GM12801 (cell line): Measurements from ENCODE around the gene TIFAB.

ENCODE experiments used
- TF ChIP-seq, protein P1 (sequence below): IDR thresholded peaks from one replicate; pipeline ENCODE4 v1.5.1; 2011; ENCODE audit warnings: control low read depth; ENCODE audit not compliant: insufficient read length; ENCODE audit errors: extremely low read depth

TIFAB gene

DNA sequence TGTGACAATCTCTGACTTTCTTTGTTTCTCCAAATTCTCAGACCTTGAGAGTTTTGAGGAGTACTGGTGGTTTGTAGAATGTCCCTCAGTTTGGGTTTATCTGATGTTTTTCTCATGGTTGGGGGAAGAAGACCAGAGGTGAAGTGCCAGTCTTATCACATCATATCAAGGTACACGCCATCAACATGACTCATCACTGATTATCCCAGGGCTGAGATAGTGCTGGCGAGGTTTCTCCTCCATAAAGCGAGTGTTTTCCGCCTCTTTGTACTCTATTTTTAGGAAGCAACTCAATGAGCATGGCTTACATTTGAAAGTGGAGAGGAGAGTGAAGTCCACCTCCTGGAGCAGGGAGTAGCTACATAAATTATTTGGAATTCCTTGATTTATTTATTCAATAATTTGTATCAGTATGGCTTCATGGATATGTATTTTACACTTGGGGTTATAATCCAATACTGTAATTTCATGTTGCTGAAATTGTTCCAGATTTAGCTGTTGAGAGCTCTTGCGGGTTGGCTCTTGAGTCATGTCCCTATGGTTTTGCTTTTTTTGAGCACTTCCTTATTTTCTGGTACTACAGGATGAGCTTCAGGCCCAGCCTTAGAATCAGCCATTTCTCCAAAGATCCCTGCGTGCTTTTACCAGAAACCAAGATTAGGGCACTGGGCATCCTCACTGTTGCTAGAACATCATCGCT is 28.9 kb downstream of the TIFAB start:
- TF ChIP-seq, protein P1, sequence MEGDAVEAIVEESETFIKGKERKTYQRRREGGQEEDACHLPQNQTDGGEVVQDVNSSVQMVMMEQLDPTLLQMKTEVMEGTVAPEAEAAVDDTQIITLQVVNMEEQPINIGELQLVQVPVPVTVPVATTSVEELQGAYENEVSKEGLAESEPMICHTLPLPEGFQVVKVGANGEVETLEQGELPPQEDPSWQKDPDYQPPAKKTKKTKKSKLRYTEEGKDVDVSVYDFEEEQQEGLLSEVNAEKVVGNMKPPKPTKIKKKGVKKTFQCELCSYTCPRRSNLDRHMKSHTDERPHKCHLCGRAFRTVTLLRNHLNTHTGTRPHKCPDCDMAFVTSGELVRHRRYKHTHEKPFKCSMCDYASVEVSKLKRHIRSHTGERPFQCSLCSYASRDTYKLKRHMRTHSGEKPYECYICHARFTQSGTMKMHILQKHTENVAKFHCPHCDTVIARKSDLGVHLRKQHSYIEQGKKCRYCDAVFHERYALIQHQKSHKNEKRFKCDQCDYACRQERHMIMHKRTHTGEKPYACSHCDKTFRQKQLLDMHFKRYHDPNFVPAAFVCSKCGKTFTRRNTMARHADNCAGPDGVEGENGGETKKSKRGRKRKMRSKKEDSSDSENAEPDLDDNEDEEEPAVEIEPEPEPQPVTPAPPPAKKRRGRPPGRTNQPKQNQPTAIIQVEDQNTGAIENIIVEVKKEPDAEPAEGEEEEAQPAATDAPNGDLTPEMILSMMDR, result no peak

DNA sequence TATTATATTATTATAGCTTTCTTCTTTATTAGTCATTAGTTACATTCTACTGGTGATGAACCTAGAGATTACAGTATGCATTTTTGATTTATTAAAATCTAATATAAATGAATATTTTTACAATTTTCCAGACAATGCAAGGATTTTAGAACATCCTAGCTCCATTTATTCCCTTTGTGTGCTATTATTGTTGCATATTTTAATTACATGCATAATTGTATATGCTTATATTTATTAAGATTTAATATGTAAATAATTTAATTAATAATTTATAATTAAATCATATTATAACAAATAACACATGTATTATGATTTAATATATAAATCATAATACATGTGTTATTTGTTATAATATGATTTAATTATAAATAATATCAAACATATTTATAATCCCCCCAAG is 29.7 kb downstream of the TIFAB start:
- TF ChIP-seq, protein P1, result no peak

DNA sequence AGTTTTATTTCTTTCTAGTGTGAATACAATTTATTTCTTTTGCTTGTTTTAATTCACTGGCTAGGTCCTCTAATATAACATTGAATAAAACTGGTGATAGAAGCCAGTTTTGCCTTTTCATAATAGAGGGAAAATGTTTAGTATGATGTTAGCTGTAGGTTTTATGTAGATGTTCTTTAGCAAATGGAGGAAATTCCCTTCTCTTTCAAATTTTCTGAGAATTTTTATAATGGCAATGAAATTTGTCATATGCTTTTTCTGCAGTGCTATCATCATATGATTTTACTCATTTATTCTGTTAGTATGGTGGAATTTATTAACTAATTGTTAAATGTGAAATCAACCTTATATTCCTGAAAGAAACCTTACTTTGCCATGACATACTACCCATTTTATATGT is 35.1 kb downstream of the TIFAB start:
- TF ChIP-seq, protein P1, result no peak

DNA sequence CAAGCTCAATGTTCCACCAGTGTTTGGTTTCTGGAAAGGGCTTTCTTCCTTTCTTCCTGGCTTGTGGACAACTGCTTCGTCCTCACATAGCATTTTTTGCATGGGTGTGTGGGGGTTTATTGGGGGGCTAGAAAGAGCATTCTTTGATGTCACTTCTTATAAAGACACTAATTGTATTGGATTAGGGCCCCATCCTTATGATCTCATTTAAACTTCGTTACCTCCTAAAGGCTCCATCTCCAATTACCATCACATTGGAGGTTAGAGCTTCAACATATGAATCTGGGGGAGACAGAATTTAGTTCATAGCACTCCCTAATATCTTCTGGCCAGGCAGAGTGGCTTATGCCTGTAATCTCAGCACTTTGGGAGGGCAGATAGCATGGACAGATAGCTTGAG is 47.1 kb downstream of the TIFAB start:
- TF ChIP-seq, protein P1, result no peak

DNA sequence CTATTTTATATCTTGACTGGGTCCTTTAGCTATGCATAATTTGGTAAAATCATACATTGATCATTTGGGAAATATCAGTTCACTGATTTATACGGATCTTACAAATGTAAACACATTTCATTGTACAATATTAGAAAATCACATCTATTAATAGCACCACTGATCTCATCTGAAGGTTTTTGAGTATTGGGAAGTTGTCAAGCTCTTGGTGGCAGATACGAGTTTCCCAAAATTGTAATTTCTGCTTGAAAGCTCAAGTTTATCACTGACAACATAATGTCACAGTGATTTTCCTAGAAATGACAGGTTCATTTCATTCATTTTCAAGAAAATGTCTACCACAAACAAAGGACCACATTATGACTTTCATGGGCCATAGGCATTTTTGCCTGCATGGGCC is 50.1 kb downstream of the TIFAB start:
- TF ChIP-seq, protein P1, result no peak

DNA sequence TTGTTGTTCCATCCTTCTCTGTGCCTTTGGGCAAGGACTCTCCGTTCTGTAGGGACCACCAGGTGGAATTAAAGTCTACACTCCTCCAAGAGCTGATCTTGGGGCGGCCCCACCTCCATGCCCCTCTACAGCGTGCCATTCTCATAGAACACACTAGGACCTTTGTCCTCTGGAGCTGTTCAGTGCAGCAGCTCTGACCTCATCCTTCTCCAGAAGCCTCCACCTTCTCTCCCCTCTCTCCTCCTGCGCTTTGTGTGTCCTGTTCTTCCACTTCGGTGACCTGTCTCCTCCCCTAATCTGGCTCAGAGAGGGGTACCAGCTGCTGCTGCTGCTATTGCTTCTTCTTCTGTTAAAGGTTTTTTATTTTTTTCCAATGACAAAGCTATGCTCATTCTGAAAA is 51.3 kb downstream of the TIFAB start:
- TF ChIP-seq, protein P1, result no peak

DNA sequence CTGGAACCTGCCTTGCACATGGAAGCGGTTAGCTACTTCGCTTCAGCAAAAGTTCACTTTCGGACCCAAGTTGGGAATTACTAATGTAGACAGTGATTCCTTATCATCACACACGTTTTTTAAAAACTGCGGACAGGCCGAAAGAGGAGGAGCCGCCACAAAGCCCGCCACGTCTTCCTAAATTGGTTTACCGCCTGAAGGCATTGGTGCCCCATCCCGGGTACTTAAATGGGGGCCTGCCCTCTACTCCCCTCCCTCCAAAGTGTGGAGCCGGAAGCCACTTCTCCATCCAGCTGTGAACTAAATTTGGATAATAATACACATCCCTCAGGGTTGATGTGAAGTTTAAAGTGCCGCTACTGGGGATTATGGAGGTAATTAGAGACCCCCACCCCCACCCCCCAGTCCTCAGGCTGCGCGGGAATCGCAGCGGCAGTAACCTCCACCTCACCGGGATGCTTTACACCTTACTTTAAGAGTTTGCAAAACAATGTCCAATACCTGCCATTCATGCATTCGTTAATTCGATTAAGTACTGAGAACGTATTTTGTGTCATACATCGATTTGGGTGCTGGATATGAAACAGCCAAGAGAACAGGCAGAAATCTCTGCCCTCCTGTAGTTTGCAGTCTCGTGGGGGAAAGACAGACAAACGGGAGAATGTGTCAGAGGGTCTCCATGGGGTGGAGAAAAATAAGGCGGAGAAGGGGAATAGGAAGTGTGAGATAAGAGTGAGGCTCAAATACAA is 52.2 kb downstream of the TIFAB start:
- TF ChIP-seq, protein P1, result no peak
